NB4 (cell line): ENCODE measurements around the gene CCNDBP1.

Experiments
- POLR2A ChIP-seq: IDR thresholded peaks from 2 replicates; pipeline ENCODE4 v1.6.1; 2011; ENCODE audit warnings: mild to moderate bottlenecking; ENCODE audit not compliant: insufficient read length; ENCODE audit errors: extremely low read depth
- TF ChIP-seq, protein P1 (sequence below): IDR thresholded peaks from one replicate; pipeline ENCODE4 v1.5.1; 2012; ENCODE audit warnings: low read depth, low read length

DNA sequence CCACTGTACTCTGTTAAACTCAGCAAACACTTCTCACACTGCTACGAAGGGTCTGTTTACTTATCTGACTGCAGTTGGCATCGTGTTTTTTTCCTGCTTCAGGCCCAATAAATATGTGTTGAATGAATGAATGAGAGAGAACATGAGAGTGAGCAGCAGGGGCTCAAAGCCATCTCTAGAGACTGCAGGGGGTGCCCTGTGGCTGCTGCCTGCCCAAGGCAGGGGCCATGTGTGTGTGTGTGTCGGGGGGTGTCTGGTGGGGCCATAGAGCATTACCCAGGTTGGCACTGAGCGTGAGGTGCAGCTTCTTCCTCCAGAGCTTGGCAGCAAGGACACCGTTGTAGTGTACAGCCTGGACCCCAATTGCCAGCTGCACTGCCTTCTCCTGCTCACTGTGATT, 20.9 kb downstream of the CCNDBP1 start:
- TF ChIP-seq, protein P1, sequence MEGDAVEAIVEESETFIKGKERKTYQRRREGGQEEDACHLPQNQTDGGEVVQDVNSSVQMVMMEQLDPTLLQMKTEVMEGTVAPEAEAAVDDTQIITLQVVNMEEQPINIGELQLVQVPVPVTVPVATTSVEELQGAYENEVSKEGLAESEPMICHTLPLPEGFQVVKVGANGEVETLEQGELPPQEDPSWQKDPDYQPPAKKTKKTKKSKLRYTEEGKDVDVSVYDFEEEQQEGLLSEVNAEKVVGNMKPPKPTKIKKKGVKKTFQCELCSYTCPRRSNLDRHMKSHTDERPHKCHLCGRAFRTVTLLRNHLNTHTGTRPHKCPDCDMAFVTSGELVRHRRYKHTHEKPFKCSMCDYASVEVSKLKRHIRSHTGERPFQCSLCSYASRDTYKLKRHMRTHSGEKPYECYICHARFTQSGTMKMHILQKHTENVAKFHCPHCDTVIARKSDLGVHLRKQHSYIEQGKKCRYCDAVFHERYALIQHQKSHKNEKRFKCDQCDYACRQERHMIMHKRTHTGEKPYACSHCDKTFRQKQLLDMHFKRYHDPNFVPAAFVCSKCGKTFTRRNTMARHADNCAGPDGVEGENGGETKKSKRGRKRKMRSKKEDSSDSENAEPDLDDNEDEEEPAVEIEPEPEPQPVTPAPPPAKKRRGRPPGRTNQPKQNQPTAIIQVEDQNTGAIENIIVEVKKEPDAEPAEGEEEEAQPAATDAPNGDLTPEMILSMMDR, result no peak
- TF ChIP-seq POLR2A, result no peak
